Suppressor macrophage (primary cell): ENCODE results near the gene VEPH1.

Source experiments
- DNase-seq, 4 experiments: peaks; one replicate each; pipeline ENCODE4 v3.0.0-alpha.2; 2020 to 2022
- total RNA-seq, 17 experiments: gene quantifications; one replicate each; lab custom pipeline; 2026; ENCODE audit warnings: mixed read lengths in 6 of 17, inconsistent platforms in 3 of 17; lab: John Stamatoyannopoulos, UW

Gene VEPH1
- 0 to 3.3 (median 0.05) reads per million in 17 experiments for total RNA-seq

DNA sequence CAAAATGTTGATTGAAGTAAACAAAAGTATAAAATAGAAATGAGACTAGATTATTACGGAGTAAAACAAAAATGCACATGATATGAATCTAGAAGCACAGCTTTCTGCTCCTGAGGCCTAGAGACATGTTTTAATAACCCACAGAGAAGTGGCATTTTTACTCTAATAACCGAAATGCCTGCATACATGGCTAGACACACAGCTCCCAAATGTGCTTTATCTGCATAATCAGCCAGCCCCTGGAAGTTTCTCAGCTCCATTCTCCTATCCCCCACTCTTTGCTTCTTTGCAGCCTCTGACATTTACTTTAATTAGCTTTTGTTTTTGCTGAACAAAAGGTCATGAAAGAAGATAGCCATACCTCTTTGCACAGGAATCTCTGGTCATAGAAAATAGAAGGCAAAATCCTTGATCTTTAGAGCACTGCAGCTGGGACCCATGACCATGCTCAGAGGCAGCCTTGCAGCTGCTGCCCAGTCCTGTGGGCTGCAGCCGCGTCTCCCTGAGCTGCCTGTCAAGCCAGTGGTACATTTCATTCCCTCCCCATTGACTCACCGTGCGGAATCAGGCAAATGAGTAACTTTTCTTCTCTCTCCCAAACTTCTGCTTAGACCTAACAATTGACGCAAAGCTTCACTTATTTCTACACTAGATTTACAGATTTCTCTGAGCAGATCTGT lies at the start of gene VEPH1:
VEPH1 (minus strand) TSS at position 501 of the 680 bp plus-strand sequence. CDS start 8,067 bp downstream, outside the sequence.
- DNase-seq = no peak

GRCh38 chr3:157551961-157552360 lies 48.7 kb upstream of the VEPH1 start:
- DNase-seq = no peak

GRCh38 chr3:157549498-157549897 lies 46.3 kb upstream of the VEPH1 start:
- no peak for DNase-seq

DNA sequence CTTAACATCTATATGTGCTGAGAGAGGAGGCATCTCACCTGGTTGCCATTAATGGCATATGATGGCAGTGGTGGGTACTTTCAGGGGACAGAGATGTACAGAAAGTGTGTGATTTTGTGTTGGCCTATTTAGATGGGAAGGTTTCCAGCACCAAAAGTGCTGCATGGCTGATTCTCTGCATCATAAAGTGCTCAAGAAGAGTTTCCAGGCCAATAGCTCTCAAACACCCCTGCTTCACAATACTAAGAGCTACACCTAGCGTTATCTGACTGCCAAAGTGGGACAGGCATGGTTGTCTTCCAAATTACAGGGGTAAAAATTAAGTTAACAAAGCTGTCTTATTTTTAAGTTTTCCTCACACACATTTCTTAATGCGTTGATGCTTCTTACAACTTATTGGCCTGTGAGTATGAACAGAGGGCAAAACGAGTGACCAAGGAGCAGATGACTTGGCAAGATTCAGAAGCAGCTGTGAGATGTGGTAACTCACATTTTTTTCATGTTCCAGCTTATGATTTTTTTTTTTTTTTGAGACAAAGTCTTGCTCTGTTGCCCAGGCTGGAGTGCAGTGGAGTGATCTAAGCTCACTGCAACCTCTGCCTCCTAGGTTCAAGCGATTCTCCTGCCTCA lies 41.4 kb upstream of the VEPH1 start:
- no peak for DNase-seq

DNA sequence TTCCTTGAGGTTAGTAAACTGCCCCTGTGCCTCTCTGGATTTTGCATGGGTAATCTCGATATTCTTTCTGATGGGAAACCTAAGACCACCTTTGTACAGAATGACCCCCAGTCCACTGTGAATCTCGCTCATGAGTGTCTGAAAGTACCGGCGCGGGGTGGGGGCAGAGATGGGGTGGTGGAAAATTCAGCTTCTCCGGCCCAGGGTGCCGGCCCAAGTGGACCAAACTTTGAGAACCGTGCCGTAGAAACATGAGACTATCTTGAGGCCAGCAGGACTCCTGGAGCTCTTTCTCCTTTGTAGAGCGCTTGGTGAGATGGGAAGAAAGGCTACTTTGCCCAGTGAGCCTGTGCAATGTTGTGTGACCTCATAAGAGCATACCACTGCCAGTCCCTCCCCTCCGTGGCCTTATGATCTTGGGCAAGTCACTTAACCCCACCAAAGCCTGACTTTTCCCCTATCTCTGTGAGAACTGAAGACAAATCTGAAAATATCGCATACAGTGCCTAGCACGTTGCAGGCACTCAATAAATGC lies 40.4 kb upstream of the VEPH1 start:
- no peak for DNase-seq

DNA sequence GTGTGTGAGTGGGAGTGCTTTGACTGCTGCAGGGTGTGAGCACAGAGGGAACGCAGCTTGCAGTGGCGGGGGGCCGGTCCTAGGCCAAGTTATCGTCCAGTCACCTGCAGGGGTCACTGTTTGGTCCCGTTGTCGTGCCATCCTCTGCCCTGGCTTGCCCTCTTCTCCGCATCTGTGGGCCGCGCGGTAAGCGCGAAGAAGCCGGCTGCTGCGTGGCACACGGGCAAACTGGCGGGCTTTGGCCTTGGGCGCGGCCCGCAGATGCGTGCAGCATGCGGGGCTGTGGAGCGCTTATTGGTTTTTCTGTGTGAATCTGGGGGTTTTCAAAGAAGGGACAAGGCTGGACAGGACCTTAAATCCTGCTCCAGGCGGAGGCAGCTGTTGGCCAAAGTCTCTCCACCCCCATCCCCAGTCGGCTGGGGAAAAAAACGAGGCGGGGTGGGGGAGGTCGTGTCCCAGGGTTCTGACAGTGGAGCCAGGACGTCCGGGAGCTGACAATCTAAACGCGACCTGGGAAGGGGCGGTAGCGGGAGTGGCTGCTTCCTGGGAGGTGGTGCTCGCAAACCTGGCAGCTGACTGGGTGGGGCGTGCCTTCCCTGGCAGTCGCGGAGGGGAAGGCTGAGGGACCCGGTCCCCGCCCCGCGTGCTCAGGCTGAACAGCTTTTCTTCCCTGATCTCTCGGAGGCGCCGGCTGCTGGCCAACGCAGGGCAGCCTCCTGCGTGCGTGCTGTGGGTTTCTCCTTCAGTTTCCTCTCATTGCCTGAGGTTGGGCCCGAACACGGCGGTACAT lies 39.7 kb upstream of the VEPH1 start:
- DNase-seq = peak; percentile 9 to 55 (median 34)

DNA sequence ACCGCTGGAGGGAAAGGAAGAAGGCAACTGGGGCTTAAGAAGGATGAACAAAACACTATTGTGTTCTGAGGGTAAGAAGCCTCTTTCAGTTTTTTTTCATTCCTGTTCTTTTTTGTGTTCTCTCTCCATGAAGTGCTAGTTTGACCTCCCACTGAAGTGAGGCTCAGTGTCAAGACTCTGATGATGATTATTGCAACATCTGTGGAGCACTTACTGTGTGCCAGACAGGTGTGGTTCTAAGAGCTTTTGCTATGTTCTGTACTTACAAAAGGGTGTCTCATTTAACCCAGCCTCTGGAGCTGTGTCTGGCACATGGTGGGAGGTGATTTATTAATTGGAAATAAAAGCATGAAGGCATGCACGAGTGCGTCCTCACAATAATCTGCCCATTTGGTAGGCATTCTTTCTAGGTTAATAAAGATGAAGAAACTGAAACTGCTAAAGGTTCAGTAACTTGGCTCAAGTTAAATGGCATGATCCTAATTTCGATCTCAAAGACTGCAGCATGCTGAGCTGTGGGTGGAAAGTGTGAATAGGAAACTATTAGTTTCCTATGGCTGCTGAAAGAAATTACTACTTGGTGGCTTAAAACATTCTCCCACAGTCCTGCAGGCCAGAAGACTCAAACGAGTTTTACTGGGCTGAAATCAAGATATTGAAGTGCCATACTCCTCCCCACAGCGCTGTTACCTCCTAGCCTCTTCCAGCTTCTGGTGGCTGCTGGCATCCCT lies 38.5 kb upstream of the VEPH1 start:
- no peak for DNase-seq

DNA sequence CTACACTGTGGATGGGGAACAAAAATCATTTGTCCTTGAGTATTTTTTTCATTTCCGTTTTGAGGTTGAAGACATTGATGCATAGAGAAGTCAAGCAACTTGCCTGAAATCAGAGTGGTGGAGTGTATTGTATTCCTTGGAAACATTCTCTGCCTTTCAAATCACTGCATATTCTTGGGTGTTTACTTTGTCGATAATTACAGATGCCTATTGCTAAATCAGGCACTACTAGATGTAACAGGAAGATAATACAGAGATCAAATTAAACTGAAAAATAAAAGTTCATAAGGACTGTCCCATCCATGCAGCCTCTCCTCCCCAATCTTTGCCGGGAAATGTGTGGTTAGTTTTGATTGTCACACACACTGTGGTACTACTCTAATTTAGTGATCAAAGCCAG lies 37.4 kb upstream of the VEPH1 start:
- no peak for DNase-seq

- DNase-seq = no peak
These were observed 32.5 kb upstream of the VEPH1 start for GRCh38 chr3:157535667-157536066.

DNA sequence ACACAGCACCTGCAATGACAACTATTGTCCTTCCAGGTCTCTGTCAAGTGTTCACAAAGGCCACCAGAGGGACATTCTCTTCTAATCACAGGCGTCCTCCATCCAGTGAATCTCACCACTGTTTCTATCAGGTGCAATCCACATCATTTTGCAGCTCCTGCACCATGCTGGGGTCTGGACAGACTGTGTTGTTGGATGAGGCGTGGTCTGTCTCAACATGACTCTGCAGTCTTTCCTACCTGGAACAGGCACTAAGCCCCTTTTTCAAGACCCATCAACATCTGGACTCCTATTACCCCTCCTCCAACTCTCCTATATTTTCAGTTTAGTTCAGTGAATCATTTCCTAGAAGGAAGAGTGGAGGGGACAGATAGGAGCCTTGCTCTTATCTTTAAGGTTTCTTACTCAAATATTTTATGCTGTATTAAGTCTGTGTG lies 31.5 kb upstream of the VEPH1 start:
- DNase-seq = no peak

DNA sequence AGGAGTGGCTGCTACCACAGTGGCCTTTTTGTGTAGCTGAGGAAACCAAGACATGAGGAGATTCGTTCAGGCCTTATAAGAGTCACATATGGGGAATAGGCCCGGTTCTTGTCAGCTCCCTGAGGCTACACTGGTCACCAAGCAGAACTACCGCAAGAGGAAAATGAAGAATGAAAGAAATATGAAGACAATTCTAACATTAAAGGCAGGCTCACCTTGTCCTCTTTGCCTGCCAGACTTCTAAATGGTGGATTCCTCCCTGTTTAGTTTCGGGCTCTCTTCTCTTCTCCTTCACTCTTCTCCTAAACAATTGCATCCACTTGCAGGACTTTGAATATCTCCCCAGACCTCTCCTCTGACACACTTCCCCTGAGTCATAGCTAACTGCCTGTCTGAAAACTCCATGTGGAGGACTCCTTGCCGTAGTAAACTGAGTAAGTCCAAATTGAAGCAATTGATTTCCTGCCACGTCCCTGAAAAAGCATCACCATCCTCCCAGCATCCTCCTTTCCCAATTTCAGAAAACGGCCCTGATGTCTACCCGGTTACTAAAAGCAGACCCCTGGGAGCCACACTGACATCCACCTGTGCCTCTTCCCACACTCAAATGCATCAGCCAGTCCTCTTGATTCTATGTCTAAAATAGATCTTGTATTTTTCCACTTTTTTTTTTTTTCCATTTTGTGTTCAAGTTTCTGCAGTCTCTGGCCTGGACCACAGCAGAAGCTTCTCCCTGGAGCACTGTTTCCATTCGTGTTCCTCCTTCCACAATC lies 30.3 kb upstream of the VEPH1 start:
- no peak for DNase-seq

GRCh38 chr3:157532529-157533297 lies 29.5 kb upstream of the VEPH1 start:
- DNase-seq = peak; percentile 58 to 87 (median 68)

DNA sequence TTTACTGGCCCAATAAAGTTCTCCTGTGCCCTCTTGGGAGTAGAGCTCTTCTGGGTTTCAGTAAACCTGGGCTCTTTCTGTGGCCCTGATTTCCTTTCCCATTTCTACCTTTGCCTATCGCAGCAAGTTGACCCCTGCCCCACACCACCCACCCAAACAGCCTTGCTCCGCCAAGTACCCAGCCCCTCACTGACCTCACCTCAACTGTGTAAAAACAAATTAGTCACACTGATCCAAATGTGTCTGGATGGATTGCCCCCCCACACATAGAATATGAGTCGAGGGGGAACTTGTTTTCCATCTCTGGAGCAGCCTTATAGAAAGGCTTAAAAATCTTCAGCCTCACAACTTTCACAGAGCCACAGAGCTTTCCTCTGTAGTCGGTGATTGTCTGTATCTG lies 28.6 kb upstream of the VEPH1 start:
- no peak for DNase-seq

- no peak for DNase-seq
These were observed 28.1 kb upstream of the VEPH1 start for GRCh38 chr3:157531301-157531660.

DNA sequence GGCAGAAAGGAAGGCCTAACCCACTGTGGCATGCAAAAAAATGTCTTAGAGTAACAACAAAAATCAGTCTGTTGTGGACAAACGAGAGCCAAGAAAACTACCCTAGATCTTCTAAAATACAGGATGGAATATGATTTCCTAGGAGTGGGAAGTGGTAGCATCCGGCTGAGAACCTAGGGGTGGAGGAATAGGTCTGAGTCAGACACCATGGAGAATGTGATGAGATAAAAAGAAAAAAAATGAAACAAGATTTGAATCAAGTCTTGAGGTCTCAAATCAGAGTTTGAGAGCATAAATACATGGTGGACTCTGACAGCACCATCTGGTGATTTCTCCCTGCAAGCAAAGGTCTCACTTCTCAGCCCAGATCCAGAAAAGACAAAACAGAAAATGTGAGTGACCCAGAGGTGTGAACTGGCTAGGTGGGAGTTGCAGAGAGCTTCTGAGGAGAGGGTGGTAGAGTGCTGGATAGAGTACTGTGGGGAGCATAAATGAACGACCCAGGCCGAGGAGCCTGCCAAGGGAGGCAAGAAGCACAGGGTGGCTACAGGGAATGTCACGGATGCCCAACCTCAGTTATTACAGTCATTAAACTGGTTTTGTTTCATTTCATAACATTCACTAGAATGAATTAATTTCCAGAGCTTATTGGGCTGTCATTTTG lies 27.6 kb upstream of the VEPH1 start:
- DNase-seq = no peak

DNA sequence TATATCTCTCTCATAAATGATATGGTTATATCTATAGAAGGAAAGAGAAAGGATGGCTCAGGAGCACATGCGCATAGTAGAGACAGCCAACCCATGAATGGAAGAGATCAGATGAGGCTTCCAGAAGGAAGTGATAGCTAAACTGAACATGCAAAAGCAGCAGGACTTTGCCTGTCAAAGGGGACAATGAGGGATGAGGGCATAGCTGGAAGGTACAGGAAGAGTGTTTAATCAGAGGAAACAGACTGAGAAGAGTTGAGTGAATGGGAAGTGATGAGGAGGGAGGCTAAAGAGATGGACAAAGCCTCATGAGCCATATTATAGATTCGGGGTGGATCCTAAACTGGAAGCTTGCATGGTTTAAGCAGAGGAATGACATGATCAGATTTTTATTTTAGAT lies 26.5 kb upstream of the VEPH1 start:
- DNase-seq = no peak

DNA sequence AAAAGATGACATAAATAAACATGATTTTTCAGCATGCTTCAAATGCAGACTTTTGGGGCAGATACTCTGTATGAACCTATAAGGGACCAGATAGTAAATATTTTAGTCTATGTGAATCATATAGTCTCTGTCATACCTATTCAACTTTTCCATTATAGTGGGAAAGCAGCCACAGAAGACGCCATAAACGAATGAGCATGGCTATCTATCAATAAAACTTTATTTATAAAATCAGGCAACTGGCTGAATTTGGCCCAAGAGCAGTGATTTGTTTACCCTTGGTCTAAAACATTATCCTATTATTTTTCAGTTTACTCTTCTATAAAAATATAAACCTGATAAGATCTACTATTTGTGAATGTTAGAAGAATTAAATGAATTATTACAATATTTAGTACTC lies 25.9 kb upstream of the VEPH1 start:
- no peak for DNase-seq

- no peak for DNase-seq
These were observed 24.1 kb upstream of the VEPH1 start for GRCh38 chr3:157527131-157527881.

- DNase-seq = no peak
These were observed 22.8 kb upstream of the VEPH1 start for GRCh38 chr3:157526036-157526435.

GRCh38 chr3:157523814-157524213 lies 20.6 kb upstream of the VEPH1 start:
- no peak for DNase-seq
